Osteoblast (primary cell): Measurements from ENCODE around the gene ZDHHC9. TPM values are rescaled to one million over a fixed set of nuclear protein-coding genes. Genes with fewer than 3 reads are reported as not detected.
A peak's percentile ranks its signal among the peaks of the same experiment; 100 is the strongest.

Source experiments
- DNase-seq: peaks from one replicate; pipeline ENCODE4 v3.0.0; 2011; ENCODE audit warnings: low spot score, mixed read lengths; ENCODE audit not compliant: insufficient read length; ENCODE audit errors: missing footprints
- H2AFZ ChIP-seq: 2 replicates; pipeline ENCODE4 v1.6.0; 2011; ENCODE audit warnings: mild to moderate bottlenecking, low read length
- H3K27ac ChIP-seq: 2 replicates; pipeline ENCODE4 v1.5.1; 2011; ENCODE audit warnings: mild to moderate bottlenecking, low read depth, low read length, moderate library complexity
- H3K27me3 ChIP-seq: 2 replicates; pipeline ENCODE4 v1.6.0; 2012; ENCODE audit warnings: mild to moderate bottlenecking, control low read depth, inconsistent platforms, low read length, moderate library complexity; ENCODE audit not compliant: insufficient read depth
- H3K36me3 ChIP-seq: 2 replicates; pipeline ENCODE4 v1.5.1; 2011; ENCODE audit warnings: mild to moderate bottlenecking, low read length, control low read depth, moderate library complexity; ENCODE audit not compliant: insufficient read depth
- H3K4me1 ChIP-seq: 2 replicates; pipeline ENCODE4 v1.5.1; 2011; ENCODE audit warnings: mild to moderate bottlenecking, low read length, control low read depth, moderate library complexity; ENCODE audit not compliant: insufficient read depth
- H3K4me2 ChIP-seq: 2 replicates; pipeline ENCODE4 v1.6.0; 2011; ENCODE audit warnings: mild to moderate bottlenecking, low read length; ENCODE audit not compliant: insufficient read depth
- H3K4me3 ChIP-seq: fragments of 200-600 bp; sonication (generic); 3 replicates; pipeline ENCODE4 v1.5.1; 2012; ENCODE audit warnings: mild to moderate bottlenecking, low read length, inconsistent platforms; ENCODE audit not compliant: insufficient read depth
- H3K79me2 ChIP-seq: 2 replicates; pipeline ENCODE4 v1.6.0; 2012; ENCODE audit warnings: mild to moderate bottlenecking, low read length, control low read depth, inconsistent platforms; ENCODE audit not compliant: insufficient read depth
- H3K9me3 ChIP-seq: 2 replicates; pipeline ENCODE4 v1.5.1; 2011; ENCODE audit warnings: low read depth, low read length, control low read depth
- H4K20me1 ChIP-seq: 2 replicates; pipeline ENCODE4 v1.6.0; 2012; ENCODE audit warnings: mild to moderate bottlenecking, low read length, control low read depth; ENCODE audit not compliant: insufficient read depth
- CTCF ChIP-seq: IDR thresholded peaks from 2 replicates; pipeline ENCODE4 v1.5.1; 2011; ENCODE audit warnings: mild to moderate bottlenecking, low read depth, low read length, moderate library complexity; ENCODE audit errors: extremely low read depth
- total RNA-seq: library from RNA; depleted of rRNA; stranded (reverse); fragments of >200 nt; gene quantifications from 2 replicates; pipeline ENCODE4 v1.2.3, GENCODE V29; 2012

The ZDHHC9 gene
- total RNA-seq, 1 donor = 28.2 TPM

GRCh38 chrX:129793604-129794191, 50.0 kb downstream of the ZDHHC9 start:
- H3K4me2 ChIP-seq = no peak overlapping the region
- no peaks in the 10 kb centered on the region for H3K9me3 ChIP-seq
- no peaks in the 10 kb centered on the region for H4K20me1 ChIP-seq
- H3K4me1 ChIP-seq = no peaks in the 10 kb centered on the region
- no peaks in the 10 kb centered on the region for H3K79me2 ChIP-seq
- no peak overlapping the region for H2AFZ ChIP-seq
- H3K4me3 ChIP-seq = no peak overlapping the region
- no peak for TF ChIP-seq CTCF
- H3K27me3 ChIP-seq = no peaks in the 10 kb centered on the region
- H3K27ac ChIP-seq = no peak overlapping the region
- H3K36me3 ChIP-seq = no peaks in the 10 kb centered on the region
- peak; percentile 58 for DNase-seq

GRCh38 chrX:129792586-129793291, 50.9 kb downstream of the ZDHHC9 start:
- TF ChIP-seq CTCF = no peak
- no peak overlapping the region for H3K27ac ChIP-seq
- H3K4me3 ChIP-seq = no peak overlapping the region
- no peaks in the 10 kb centered on the region for H3K9me3 ChIP-seq
- H2AFZ ChIP-seq = no peak overlapping the region
- H4K20me1 ChIP-seq = no peaks in the 10 kb centered on the region
- no peaks in the 10 kb centered on the region for H3K27me3 ChIP-seq
- peak; percentile 34 for DNase-seq
- H3K79me2 ChIP-seq = no peaks in the 10 kb centered on the region
- no peaks in the 10 kb centered on the region for H3K36me3 ChIP-seq
- H3K4me1 ChIP-seq = no peaks in the 10 kb centered on the region
- no peak overlapping the region for H3K4me2 ChIP-seq

GRCh38 chrX:129791961-129792570, 51.6 kb downstream of the ZDHHC9 start:
- no peaks in the 10 kb centered on the region for H3K27me3 ChIP-seq
- peak; percentile 14 for DNase-seq
- H3K4me3 ChIP-seq = no peak overlapping the region
- no peak for TF ChIP-seq CTCF
- no peaks in the 10 kb centered on the region for H3K9me3 ChIP-seq
- H3K36me3 ChIP-seq = no peaks in the 10 kb centered on the region
- H3K79me2 ChIP-seq = no peaks in the 10 kb centered on the region
- H3K27ac ChIP-seq = no peak overlapping the region
- no peaks in the 10 kb centered on the region for H4K20me1 ChIP-seq
- no peak overlapping the region for H2AFZ ChIP-seq
- no peaks in the 10 kb centered on the region for H3K4me1 ChIP-seq
- H3K4me2 ChIP-seq = no peak overlapping the region

DNA sequence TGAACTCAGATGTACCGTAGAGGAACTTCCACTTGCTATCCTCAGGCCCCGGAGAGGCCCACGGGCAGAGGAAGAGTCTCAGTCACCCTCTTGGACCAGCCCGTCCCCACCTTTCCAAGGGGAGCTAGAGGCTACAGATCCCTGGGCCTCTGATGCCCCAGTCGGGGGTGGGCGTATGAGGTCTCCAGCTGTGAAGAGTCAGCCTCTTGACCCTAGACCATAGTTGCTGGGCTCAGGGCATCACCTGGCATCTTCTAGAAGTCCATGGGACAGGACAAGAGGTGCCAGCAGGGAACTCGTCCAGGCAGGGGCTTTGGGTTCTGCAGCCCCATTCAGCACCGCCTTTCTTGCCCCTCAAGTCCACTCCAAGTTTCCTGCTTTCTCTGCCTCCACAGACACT, 52.4 kb downstream of the ZDHHC9 start:
- Histone ChIP-seq H3K27me3 (no peaks in the 10 kb centered on the region), H3K9me3 (no peaks in the 10 kb centered on the region), H4K20me1 (no peaks in the 10 kb centered on the region), H3K4me2 (no peak overlapping the region), H3K27ac (no peak overlapping the region), H2AFZ (no peak overlapping the region), H3K4me3 (no peak overlapping the region), H3K79me2 (no peaks in the 10 kb centered on the region), H3K4me1 (no peaks in the 10 kb centered on the region), H3K36me3 (no peaks in the 10 kb centered on the region)
- TF ChIP-seq CTCF = no peak
- peak; percentile 25 for DNase-seq
